Sigmoid colon (tissue), 4 donors: ENCODE measurements around the gene STIL.

Experiments
- CTCF ChIP-seq, 4 experiments: fragments of 450-650 bp in 3 of 4; fragments of 200-600 bp in 1 of 4; IDR thresholded peaks; one replicate each; pipeline ENCODE4 v1.5.1; 2016 to 2019; ENCODE audit warnings: antibody characterized with exemption in 4 of 4, mild to moderate bottlenecking in 3 of 4, moderate library complexity in 2 of 4
- EP300 ChIP-seq, 4 donors: sonication (generic); formaldehyde crosslinking; IDR thresholded peaks; one replicate each; pipeline ENCODE4 v1.6.1; 2017; ENCODE audit warnings: antibody characterized with exemption in 4 of 4

DNA sequence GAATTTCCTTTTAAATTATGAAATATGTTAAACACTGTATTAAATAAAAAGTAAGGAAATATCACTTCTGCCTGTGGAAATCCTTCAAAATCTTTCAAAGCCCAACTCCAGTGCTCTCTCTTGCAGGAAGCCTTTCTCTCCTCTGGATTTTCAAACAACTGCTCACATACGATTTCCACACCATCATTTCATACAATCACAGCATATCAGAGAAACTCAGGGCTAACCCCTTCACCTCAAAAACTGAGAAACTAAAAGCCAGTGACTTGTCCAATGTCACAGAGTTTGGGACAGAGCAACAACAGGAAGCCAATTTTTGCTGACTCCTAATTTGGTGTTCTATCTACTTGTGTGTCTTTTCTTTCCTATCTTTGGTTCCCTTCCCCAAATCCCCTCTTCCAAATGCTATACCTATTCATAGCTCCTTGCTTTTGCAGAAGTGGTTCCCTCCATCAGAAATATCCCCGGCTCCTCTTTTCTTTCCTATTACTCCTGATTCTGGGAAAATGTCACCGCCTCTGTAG lies 69.5 kb downstream of the STIL start:
- TF ChIP-seq EP300 (IDR thresholded peaks at IDR 0.05) (no peak), CTCF (IDR thresholded peaks at IDR 0.05) (no peak)
